Measurements from ENCODE around the gene GABRA4.

The GABRA4 gene

GRCh38 chr4:46993075-46994006, at the start of gene GABRA4:
Gene GABRA4 (minus strand): TSS chr4:46993581. CDS start chr4:46993424, 157 bp downstream.
- DNase-seq, result no peak

- DNase-seq, result no peak
Measured at GRCh38 chr4:47040828-47041227, 47.4 kb upstream of the GABRA4 start.

GRCh38 chr4:47038263-47038662, 44.9 kb upstream of the GABRA4 start:
- DNase-seq, result no peak

GRCh38 chr4:47032405-47033106, 39.2 kb upstream of the GABRA4 start:
- DNase-seq, result peak; percentile 21

GRCh38 chr4:47031751-47032404, 38.5 kb upstream of the GABRA4 start:
- DNase-seq, result no peak

- DNase-seq, result peak; percentile 7
Measured at GRCh38 chr4:47031011-47031678, 37.8 kb upstream of the GABRA4 start, which contains the start of gene GABRB1. Gene GABRB1 (plus strand): TSS chr4:47031567.

- no peak for DNase-seq
Measured at GRCh38 chr4:47017494-47017893, 24.1 kb upstream of the GABRA4 start.

- no peak for DNase-seq
Measured at GRCh38 chr4:47017081-47017480, 23.7 kb upstream of the GABRA4 start.

- no peak for DNase-seq
Measured at GRCh38 chr4:47013373-47013772, 20.0 kb upstream of the GABRA4 start.

- no peak for DNase-seq
Measured at GRCh38 chr4:47012676-47013075, 19.3 kb upstream of the GABRA4 start.

- DNase-seq, result no peak
Measured at GRCh38 chr4:47010912-47011446, 17.6 kb upstream of the GABRA4 start.

GRCh38 chr4:47010347-47010911, 17.0 kb upstream of the GABRA4 start:
- no peak for DNase-seq

- DNase-seq, result no peak
Measured at GRCh38 chr4:47002580-47002979, 9.2 kb upstream of the GABRA4 start.

GRCh38 chr4:47000406-47000805, 7.0 kb upstream of the GABRA4 start:
- DNase-seq, result no peak

GRCh38 chr4:46999566-46999965, 6.2 kb upstream of the GABRA4 start:
- DNase-seq, result no peak

- DNase-seq, result no peak
Measured at GRCh38 chr4:46994007-46994405, 625 bp upstream of the GABRA4 start.

- no peak for DNase-seq
Measured at GRCh38 chr4:46992338-46992737, 1.0 kb downstream of the GABRA4 start.

GRCh38 chr4:46986922-46987638, 6.3 kb downstream of the GABRA4 start:
- no peak for DNase-seq

- DNase-seq, result no peak
Measured at GRCh38 chr4:46984781-46985180, 8.6 kb downstream of the GABRA4 start.

- no peak for DNase-seq
Measured at GRCh38 chr4:46980851-46981250, 12.5 kb downstream of the GABRA4 start.

- DNase-seq, result no peak
Measured at GRCh38 chr4:46979726-46980125, 13.7 kb downstream of the GABRA4 start.

- no peak for DNase-seq
Measured at GRCh38 chr4:46979283-46979682, 14.1 kb downstream of the GABRA4 start.
